HT-29 (cell line): Measurements from ENCODE around the gene ERFL. TPM values are rescaled to one million over a fixed set of nuclear protein-coding genes. Genes with fewer than 3 reads are reported as not detected.
A peak's percentile ranks its signal among the peaks of the same experiment; 100 is the strongest.
"Not testable (repeated sequence)": the region's sequence is repeated elsewhere in the genome, so short reads cannot be mapped to it uniquely, and the experiment has no call there.

ENCODE experiments used
- DNase-seq: peaks from one replicate; pipeline ENCODE4 v3.0.0-alpha.2; 2015; ENCODE audit warnings: low spot score
- total RNA-seq: library from RNA; depleted of rRNA; stranded (reverse); fragments of >200 nt; shearing (Covaris generic); gene quantifications from 2 replicates; pipeline ENCODE4 v1.2.3, GENCODE V29; 2014

Gene ERFL
- total RNA-seq, 1 experiment from 2014 or later = 0.64 TPM

DNA sequence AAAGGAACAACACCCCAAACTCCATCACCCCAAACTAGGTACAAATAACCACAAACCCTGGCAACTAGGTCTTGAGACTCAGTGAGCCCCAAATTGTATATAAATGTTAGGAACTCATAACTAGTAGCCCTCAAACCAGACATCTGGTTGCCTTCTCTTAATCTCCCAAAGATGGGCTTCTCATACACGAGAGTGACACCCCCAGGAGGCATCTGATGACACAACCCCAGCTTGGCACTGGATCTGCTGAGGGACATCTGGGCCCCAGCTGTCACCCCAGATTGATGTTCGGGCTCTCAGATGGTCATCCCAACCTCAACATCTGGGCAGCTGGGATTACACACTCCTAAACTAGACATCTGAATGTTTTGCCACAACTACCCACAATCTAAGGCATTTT, 16.1 kb upstream of the ERFL start:
- no peak for DNase-seq

DNA sequence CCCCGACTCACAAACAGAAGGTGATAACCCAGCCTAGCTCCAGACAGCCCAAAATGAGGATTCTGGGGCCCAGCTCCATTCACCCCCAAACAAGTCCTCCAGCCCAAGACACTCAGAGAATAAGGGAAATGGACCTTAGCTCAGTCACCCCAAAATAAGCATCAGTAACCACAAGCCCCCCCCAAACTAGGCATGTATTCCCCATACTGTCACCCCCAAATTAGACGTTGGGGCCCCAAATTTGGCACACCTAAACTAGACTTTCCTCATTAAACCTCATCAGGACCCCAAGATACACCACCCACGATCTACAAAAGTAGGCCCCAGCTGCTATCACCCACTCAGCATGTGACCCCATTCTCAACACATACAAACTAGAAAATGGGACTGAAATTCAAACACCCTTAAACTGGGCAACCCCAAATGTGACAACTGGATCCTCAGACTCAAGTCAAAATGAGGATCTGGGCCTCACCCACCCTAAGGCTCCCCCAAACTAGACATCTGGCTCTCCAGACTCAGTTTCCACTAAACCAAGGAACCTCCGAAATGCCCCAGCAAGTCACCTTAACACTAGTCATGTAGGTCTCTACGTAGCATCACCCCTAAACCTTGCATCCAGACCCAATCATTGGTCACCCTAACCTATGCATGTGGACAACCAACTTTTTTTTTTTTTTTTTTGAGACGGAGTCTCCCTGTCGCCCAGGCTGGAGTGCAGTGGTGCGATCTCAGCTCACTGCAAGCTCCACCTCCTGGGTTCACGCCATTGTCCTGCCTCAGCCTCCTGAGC, 13.4 kb upstream of the ERFL start:
- DNase-seq = no peak

DNA sequence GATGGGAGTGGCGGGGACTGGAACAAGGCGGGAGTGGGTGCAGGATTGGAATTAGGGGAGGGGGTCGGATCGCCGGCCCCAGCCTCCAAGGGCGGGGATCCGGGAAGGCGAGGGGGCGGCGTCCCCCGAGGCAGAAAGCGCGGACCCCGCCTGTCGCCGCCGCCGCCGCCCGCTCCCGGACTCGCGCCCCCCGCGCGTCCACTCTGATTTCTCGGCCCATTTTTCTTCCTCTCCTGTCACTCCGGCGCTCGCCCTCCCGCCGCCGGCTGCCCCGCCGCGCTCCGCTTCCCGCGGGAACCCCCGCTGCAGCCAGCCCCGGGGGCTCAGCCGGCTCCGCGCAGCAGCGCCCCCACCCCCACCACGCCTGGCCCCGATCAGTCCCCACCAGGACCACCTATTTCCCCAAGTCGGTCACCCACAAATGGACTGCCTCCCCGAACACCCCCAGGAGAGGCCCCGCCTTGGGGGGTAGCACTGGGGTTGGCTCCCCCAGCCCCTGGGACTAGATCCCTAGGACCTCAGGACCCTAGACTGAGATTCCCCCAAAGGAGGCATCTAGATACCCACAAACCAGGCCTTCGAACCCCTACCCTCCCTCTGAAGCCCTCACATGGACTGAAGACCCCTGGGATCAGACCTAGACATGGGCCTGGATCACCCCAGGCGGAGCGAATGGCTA, 12.6 kb upstream of the ERFL start:
- DNase-seq = no peak

DNA sequence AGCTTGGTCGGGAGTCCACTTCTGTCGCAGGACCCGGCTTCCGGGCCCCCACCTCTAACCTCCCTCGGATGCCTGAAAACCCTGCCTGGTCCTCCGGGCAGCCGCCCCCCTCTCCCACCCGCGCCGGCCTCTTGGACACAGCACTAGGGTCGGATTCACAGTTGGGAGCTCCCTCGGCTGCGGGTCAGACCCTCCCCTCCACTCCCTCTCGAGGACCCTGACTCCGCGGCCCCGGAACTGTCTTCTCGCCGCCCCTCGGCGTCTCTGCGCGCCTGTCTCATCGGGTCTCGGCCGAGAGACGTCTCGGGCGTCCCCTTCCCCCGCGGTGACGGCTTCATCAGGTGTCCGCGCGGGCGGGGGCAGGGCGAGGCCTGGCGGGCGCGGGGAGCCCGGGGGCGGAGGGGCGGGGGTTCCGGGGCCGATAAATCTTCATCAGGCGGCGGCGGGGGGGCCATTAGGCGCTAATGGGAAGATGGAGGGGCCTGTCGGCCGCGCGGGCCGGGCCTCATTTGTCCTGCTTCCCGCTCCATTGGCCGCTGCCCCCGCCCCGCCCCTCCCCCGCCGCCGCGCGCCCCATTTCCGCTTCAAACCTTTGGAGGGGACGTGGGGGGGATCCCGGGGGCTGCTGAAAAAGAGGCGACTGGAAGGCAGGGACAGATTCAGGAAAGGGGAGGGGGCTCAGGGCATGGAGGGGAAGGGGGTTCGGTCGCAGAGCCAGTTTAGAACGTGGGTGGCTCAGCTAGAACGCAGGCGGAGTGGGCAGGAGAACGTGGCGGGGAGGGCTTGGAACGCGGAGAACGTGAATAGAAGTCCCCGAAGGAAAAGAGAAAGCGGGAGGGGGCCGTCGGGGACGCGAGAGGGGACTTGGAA, 11.8 kb upstream of the ERFL start:
- no peak for DNase-seq

DNA sequence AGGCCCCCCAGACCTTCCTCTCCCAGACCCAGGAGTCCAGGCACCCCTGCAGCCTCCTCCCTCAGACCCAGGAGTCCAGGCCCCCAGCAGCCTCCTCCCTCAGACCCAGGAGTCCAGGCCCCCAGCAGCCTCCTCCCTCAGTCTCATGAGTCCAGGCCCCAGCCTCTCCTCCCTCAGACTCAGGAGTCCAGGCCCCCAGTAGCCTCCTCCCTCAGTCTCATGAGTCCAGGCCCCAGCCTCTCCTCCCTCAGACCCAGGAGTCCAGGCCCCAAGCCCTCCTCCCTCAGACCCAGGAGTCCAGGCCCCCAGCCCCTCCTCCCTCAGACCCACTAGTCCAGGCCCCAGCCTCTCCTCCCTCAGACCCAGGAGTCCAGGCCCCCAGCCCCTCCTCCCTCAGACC, 11.0 kb upstream of the ERFL start:
- not testable (repeated sequence) for DNase-seq

DNA sequence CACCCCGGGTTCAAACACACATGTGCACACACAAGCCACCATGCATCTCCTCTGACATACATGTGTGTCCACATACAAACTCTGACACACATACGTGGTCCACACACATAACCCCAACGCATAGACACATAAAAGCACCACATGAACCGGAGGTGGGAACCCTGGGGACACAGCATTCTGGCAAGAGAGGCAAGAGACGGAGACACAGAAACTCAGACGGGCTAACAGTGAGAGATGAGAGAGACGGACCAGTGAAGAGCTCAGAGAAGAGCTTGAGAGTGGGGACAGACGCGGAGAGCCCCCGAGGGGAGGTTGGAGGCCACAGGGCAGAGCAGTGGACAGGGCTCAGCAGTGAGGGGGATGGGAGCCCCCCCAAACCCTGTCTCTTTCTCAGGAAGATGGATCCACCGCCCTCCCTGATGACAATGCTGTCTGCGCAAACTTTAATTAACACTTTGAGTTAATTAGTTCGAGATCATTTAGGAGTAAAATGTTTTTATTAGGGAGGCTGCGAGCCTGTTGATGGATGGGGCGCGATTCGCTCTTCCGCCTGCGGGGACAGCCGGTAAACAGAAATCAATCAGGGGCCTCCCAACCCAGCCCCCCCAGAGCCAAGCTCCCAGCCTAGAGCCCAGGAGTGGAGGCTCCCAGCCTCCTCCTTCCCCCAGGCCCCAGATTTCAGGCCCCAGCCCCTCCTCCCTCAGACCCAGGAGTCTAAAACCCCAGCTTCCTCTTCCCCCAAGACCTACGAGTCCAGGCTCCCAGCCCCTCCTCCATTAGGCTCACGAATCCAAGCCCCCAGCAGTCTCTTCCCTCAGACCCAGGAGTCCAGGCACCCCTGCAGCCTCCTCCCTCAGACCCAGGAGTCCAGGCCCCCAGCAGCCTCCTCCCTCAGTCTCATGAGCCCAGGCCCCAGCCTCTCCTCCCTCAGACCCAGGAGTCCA, 9.5 kb upstream of the ERFL start:
- peak; percentile 24 for DNase-seq

DNA sequence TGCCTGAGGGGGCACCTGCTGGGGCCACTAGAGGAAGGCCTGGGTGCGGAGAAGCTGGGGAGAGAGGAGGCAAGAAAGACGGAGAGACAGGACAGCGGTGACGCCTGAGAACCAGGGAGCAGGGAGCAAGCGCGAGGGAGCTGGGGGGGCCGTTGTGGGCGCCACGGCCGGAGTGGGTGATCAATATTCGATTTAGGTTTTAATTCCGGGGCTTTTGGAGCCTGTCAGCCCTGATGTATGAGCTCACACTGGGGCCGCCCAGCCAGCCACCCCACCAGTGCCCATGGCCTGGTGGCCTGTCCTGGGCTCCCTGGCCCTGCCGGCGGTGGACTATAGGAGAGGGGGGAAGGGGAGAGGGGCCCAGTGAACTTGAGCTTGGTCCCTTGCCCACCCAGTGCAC, 8.7 kb upstream of the ERFL start:
- no peak for DNase-seq

DNA sequence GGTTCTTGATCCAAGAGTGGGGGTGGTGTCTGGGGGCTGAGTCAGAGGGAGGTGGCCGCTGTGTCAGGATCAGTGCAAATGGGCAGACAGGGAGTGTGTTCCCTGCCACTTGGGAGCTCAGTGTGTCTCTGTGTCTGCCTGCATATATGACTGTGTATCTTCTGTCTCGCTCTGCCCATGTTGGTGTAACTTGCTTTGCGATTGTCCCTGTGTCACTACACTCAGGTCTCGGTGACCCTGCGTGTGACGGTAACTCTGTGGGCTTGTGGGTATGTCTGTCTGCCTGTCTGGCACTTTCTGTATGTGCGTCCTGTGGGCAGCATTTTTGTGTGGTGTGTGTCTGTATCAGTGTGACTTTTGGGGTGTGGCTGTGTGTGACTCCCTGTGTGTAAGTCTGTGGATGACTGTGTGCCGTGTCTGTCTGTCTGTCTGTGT, 8.2 kb upstream of the ERFL start:
- DNase-seq = no peak

DNA sequence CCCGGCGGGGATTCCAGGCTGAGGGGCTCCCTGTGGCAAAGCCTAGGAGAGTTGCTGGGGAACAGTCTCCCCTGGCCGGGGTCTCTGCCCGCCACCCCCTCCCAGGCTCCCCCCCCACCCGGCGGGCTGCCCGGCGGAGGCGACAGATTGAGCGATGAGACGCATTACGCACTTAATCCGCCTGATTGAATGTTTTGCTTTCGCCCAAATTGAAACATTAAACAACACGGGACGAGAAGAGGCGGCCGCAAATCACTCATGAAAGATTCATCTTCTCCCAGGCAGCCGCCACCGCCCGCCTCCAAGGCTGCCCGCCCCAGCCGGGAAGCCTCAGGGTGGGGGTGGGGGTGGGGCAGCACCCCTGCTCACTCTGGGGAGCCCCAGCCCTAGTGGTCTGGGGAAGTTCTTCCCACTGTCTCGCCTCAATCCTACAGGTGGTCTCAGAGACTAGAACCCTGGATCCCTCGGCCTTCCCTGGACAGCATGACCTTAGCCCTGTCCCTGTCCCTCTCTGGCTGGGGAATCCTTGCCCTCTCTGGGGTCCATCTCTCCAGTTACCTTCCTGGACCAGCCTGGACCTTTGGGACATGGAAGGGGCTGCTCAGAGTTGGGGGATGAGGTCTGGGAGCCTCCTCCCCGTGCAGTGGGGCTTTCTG, 7.6 kb upstream of the ERFL start:
- DNase-seq = peak; percentile 16

DNA sequence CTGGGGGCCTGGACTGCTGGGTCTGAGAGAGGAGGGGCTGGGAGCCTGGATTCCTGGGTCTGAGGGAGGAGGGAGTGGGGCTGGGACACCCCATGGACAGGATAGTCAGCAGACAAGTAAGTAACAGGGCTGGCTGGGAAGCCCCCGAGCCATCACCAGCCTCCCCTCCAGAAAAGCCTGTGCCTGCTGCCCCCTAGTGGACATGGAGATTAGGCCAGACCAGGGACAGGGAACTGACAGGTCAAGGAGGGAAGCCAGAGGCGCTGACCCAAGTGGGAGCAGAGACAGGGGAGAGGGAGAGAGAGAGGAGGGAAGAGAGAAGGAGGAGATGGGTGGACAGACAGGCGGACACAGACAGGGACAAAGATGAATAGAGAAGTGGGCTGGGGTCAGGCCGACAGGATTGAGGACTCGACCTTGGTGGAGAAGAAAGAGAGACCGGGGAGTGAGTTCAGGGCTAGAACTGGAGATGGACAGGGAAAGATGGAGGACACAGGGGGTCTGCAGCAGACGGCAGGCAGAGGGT, 6.7 kb upstream of the ERFL start:
- DNase-seq = peak; percentile 96

DNA sequence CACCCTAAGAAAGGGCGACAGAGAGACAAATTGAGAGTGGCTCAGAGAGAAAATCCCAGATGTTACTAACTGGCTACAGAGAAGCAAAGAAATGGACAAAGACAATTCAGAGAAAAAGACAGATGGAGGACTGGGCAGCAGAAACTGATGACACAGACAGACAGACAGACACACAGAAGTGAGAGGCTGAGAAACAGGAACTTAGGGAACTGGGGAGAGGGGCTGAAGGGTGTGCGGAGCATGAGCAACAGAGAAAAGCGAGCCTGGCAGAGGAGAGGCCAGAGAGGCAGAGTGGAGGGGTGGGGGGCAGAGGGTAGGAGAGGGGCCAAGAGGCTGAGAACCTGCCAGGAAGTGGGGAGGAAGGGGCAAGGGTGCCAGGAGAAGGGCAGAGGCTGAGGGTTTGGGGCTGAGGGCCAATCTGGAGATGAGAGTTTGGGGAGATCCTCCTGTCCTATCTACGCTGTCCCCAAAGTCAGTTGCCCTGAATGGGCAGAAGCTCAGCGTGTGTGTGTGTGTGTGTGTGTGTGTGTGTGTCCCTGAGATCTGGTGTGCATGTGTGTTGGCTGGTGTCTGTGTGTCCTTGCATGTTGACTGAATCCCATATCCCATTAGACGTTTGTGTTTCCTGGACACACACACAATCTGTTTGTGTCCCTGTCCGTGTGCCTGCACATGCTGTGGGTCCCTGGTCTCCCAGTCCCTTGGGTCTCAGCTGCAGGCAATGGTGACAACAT, 5.6 kb upstream of the ERFL start:
- peak; percentile 16 for DNase-seq

DNA sequence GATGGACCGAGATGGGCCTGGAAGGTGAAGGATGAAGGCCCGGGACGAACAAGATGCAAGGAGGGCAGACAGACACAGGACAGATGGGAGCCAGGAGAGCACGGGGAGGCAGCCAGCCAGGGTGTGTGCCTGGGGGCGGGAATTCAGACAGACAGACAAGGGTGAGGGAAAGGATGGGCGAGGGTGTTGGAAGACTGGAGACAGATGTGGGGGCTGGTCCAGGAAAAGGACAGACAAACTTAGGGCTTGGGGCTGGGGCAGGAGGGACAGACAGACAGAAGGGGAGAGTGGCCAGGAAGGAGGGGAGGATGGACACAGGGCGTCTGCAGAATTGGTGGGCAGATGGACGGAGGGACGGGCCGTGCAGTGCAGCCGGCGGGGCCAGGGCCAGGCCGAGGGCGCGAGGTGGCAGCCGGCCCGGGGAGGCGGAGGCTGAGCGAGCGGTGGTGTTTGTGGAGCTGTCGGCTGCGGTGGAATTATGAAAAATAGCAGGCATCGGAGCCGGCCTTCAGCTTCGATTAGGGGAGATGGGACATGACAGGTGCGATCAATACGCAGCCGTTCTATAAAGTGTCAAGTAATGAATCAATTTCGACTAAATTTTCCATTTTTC, 4.6 kb upstream of the ERFL start:
- no peak for DNase-seq

DNA sequence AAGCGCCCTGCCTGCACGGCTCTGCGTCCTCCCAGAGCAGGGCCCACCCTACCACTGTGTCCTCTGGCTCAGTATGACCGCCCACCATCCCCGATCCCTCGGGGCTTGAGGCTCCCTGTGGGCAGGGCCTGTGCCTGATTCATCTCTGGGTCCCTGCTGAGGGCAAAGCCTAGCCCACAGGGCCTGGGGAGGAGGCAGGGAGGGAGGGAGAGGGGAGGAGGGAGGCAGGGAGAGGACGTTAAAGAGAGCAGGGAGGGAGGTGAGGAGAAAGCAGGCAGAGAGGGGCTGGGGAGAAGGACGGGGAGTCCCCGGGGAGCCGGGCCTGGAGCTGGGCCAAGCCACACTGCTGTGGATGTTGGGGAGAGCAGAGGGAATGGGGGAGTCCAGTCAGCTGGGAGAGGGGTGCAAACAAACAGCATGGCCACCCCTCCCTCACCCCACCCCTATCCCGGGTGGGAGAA, 4.0 kb upstream of the ERFL start:
- no peak for DNase-seq

DNA sequence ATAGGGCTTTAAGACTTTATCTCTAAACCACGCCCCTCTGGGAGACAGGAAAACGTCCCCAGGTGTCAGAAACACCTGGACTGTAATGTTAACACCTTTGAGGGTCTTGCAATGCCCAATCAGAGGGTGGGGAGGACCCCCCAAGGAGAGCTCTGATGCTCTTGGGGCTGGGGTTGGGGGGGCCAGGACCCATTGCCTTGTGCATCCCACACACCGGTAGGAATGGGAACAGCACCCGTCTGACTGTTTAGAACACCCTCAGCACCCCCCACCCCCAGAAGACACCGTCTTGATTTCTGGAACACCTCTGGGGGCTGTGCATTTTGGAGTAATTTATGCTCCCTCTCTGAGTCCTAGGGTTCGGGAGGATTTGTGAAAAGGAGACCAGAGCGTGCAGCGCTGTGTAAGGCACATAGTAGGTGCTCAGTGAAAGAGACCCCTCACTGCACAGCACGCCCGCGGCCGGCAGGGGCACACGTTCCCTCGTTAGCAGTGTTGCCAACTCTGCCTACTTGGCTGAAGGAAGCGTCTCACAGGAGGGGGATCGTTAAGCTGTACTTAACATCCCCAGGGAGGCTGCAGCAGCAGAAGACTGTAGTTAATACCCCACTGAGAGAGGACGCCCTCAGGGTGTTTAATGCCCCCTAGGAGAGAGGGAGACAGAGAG, 2.8 kb upstream of the ERFL start:
- no peak for DNase-seq

DNA sequence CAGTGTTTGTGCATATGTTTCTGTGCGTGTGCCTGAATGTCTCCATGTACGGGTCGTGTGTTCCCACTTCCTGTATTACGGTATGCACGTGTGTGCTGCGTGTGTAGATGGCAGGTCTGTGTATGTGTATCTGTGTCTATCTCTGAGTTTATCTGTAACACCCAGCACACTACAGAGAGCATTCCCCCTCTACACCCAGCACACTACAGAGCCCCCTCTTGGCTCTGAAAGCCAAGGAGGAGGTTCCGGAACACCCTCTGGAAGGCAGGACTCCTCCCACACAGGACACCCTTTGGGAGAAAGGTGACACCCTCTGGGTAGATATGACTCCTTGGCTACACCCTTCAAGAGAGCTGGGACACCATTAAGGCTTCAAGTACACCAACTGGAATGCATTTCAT, 2.1 kb upstream of the ERFL start:
- peak; percentile 19 for DNase-seq

DNA sequence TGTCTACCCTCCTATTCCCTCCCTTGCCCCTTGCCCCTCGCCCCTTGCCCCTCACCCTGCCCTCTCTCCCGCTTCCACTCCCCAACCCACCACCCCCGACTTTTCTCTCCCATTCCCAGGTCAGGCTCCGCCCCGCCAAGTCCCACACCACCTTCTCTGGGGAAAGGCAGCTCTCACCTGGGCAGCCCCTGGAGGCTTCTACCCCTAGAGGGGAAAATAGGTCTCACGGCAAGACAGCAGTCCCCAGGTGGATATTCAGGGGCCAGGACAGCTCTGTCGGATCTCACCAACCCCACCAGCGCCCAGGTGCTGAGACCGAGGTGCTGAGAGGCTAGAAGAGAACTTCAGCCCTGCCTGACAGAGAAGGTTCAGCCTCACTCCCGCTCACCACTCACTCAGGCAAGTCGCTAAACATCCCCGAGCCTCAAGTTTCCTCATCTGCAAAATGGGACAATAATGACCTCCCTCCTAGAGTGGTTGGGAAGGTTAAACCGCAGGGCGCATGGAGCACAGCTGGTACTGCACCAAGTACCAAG, 1.4 kb upstream of the ERFL start:
- no peak for DNase-seq

DNA sequence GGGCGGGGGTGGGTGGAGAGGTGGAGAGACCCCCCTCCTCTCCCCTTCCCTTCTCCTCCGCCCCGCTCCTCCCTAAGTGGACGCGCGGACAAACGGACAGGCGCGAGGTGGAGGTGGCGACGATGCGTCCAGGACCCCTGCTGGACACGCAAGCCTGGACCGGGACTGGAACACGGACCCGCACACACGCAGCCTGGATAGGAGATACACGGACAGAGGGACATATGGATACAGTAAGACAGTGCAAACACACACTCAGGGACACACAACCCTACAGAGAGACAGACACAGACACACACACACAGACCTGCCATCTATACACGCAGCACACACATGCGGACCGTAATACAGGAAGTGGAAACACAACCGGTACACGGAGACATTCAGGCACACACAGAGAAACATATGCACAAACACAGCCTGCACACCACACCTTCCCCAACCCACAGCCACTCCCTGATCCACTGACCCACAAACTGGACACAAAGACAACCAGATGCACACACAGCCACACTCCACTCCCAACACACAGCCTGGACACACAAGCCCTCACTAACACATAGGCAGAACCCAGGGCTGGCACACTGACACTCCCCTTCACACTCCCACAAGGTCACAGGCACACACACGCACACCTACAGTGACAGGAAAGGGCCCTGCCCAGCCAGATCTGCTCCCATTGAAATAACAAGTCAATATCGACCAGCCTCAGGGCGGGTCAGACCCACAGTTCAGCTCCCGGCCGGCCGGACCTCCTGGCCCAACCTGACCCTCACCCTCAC, 696 bp upstream of the ERFL start:
- DNase-seq = peak; percentile 51
